GM12875 (cell line): ENCODE data around the gene CALN1.

ENCODE experiments used
- H3K4me3 ChIP-seq: one replicate; pipeline ENCODE4 v1.5.1; 2011; ENCODE audit warnings: low read depth, low read length, control low read depth
- CTCF ChIP-seq: IDR thresholded peaks from 2 replicates; pipeline ENCODE4 v1.5.1; 2011; ENCODE audit warnings: low read depth, mild to moderate bottlenecking, control low read depth, inconsistent platforms, low read length, moderate library complexity, borderline replicate concordance; ENCODE audit not compliant: insufficient read depth

The CALN1 gene

DNA sequence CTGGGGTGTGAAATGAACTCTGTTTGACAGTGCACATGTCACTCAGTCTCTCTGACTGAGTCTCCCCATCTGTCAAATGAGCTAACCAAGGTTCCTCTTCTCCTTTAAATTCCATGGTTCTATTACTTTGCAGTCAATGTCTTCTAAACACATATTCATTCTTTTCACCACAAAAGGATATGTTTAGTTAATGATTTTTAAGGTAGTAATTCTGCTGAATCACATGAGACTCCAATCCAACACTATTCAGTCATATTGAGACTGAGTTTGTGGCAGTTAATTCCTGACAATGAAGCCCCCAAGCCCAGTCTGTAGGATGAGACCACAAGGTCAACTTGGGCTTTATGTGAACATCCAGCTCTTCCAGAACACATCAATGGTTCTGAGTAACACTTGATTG is 85.3 kb downstream of the CALN1 start:
- no peak overlapping the region for H3K4me3 ChIP-seq
- no peak for TF ChIP-seq CTCF

DNA sequence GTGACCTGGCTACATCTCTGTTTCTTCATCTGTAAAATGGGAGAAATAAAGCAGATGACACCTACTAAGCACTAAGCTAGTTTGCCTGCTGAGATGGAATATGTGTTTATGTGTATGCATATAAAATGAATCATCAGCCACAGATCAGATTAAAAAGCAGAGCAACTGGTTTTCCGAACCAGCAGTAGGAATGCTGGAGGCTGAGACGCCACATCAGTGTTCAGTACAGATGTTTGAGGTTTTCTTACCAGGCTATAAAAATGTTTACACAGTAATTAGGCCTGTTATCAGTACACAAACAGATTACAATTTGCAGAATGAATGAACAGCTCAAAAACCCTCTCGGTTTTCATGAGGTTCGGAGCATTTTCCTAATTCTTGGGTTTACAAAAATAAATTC is 85.8 kb downstream of the CALN1 start:
- H3K4me3 ChIP-seq, result no peak overlapping the region
- no peak for TF ChIP-seq CTCF

DNA sequence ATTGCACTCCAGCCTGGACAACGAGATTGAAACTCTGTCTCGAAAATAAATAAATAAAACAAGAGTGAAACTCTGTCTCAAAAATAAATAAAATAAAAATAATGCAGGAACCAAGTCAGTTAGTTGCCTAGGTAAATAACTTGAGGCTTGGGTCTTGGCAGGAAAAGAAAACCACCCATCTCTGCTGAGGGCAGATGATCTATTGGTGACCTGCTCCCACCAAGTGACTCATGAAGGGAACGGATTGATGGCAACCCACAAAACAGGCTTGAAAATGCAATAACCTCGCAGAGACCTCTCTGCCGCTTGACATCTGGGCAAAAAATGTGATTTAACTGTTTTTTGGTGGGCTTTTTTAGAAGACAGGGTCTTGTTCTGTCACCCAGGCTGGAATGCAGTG is 86.6 kb downstream of the CALN1 start:
- TF ChIP-seq CTCF, result no peak
- H3K4me3 ChIP-seq, result no peak overlapping the region

DNA sequence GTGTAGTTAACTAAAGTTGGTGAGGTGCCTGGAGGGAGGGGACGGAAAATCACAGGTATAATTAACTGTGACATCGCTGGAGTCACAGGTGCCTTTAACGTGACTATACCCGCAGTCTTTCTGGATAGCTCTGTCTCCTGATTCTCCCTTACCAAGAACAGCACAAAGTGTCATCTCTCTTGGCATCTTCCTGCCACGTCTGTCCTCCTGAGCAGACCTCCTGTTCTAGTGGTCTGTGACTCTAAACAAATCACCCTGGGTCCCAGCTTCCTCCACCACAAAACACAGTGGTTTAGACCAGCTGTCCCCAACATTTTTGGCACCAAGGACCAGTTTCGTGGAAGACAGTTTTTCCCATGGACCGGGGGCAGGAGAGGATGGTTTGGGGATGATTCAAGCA is 90.5 kb downstream of the CALN1 start:
- no peak for TF ChIP-seq CTCF

DNA sequence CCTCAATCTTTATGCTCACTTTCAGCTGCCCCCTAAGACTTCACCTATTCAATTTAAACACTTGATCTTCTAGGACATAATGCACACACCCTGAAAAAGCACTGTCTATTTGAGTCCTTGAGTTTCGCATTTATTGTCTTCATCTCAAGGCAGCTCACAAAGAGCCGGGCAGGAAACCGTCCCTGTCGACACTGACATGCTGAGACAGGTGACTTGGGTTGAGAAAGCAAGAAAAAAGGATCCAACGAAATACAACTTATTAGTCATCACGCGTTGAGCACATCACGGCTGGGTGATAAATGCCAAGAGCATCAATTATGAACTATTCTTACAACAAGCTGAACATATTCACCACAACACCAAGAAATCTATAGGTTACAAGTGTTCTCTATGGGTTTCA is 91.1 kb downstream of the CALN1 start:
- H3K4me3 ChIP-seq, result no peak overlapping the region
- no peak for TF ChIP-seq CTCF

More for the DNA sequence above, 90.5 kb downstream of the CALN1 start:
- H3K4me3 ChIP-seq, result no peak overlapping the region

GRCh38 chr7:72317341-72317740 is 94.8 kb downstream of the CALN1 start:
- no peak overlapping the region for H3K4me3 ChIP-seq
- no peak for TF ChIP-seq CTCF

DNA sequence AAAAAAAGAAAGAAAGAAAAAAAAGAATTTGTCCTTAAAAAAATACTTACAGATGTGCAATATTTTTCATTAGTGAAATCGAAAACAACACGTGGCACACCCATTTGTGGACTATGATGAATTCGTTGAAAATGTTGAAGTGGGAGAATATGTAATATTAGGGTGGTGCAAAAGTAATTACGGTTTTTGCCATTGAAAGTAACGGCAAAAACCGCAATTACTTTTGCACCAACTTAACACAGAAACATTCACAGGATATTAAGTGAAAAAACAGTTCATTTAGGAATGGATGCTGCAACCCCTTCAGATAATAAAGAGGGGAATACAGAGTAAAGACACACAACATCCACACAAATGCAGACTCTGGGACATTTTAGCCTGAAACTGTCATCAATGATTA is 96.0 kb downstream of the CALN1 start:
- no peak for TF ChIP-seq CTCF
- H3K4me3 ChIP-seq, result no peak overlapping the region
